Astrocyte (in vitro differentiated cells and primary cell): ENCODE data around the gene HTR4.

Source experiments
- CTCF ChIP-seq: IDR thresholded peaks from 2 replicates; pipeline ENCODE4 v1.5.1; 2011; ENCODE audit warnings: low read depth, mild to moderate bottlenecking, inconsistent platforms, low read length, moderate library complexity; ENCODE audit not compliant: insufficient read depth
- EZH2 ChIP-seq: IDR thresholded peaks from 2 replicates; pipeline ENCODE4 v1.6.1; 2012; ENCODE audit warnings: mild to moderate bottlenecking, low read length, inconsistent platforms; ENCODE audit not compliant: insufficient read depth

- TF ChIP-seq CTCF, result no peak
- TF ChIP-seq EZH2, result no peak
Observed at GRCh38 chr5:148620696-148621095, 33.6 kb downstream of the HTR4 start.
